Measurements from ENCODE around the gene DIAPH1.

DNA sequence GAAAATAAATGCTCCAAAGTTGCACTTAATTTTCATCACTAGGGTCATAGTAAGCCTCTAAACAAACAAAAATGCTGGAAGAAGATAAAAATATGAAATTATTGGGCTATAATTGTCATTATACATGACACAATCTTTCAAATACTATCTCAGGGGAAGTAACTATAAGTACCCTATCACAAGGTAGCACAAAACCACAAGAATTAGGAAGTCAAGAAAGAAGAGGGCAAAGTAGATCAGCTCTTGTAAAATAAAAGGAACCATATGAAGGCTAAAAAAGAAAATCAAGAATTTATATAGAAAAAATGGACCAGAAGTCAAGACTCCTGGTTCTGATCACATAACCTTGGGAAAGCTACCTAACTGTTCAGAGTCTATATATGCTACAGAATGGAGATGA lies 48.1 kb downstream of the DIAPH1 start:
- TF ChIP-seq, protein P1, sequence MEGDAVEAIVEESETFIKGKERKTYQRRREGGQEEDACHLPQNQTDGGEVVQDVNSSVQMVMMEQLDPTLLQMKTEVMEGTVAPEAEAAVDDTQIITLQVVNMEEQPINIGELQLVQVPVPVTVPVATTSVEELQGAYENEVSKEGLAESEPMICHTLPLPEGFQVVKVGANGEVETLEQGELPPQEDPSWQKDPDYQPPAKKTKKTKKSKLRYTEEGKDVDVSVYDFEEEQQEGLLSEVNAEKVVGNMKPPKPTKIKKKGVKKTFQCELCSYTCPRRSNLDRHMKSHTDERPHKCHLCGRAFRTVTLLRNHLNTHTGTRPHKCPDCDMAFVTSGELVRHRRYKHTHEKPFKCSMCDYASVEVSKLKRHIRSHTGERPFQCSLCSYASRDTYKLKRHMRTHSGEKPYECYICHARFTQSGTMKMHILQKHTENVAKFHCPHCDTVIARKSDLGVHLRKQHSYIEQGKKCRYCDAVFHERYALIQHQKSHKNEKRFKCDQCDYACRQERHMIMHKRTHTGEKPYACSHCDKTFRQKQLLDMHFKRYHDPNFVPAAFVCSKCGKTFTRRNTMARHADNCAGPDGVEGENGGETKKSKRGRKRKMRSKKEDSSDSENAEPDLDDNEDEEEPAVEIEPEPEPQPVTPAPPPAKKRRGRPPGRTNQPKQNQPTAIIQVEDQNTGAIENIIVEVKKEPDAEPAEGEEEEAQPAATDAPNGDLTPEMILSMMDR (IDR thresholded peaks at IDR 0.05): no peak
- no peak for TF ChIP-seq POLR2A (IDR thresholded peaks at IDR 0.05)
